ENCODE measurements around the gene EFEMP2.

DNA sequence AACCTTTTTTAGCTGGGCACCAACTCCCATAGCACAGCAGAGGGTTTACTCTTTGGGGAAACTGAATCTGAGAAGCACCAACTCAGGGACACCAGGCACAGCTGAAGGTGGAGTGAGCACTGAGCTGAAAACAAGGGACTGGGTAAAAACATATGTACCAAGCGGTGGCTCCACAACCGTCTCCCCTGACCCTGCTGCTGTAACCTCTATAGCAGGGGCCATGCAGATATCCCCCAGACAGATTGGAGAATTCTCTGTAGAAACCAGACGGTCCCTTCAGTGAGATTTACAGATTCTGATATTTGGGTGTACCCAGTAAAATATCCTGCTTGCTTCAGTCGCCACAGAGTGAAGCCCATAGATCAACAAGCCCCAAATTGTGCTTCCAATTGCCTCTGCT lies 43.1 kb downstream of the EFEMP2 start:
- TF ChIP-seq EZH2 (IDR thresholded peaks at IDR 0.05; ENCODE audit: borderline replicate concordance, low read depth, low read length, severe bottlenecking) (no peak), POLR2A (IDR thresholded peaks at IDR 0.05; ENCODE audit: low read depth, low read length) (no peak), POLR2AphosphoS5 (IDR thresholded peaks at IDR 0.05; ENCODE audit: insufficient read depth, low read depth, low read length) (no peak)
- TF ChIP-seq, protein P1, sequence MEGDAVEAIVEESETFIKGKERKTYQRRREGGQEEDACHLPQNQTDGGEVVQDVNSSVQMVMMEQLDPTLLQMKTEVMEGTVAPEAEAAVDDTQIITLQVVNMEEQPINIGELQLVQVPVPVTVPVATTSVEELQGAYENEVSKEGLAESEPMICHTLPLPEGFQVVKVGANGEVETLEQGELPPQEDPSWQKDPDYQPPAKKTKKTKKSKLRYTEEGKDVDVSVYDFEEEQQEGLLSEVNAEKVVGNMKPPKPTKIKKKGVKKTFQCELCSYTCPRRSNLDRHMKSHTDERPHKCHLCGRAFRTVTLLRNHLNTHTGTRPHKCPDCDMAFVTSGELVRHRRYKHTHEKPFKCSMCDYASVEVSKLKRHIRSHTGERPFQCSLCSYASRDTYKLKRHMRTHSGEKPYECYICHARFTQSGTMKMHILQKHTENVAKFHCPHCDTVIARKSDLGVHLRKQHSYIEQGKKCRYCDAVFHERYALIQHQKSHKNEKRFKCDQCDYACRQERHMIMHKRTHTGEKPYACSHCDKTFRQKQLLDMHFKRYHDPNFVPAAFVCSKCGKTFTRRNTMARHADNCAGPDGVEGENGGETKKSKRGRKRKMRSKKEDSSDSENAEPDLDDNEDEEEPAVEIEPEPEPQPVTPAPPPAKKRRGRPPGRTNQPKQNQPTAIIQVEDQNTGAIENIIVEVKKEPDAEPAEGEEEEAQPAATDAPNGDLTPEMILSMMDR (IDR thresholded peaks at IDR 0.05; ENCODE audit: extremely low read depth in 1 of 2, insufficient read depth in 1 of 2, low read depth in 1 of 2, low read length in 2 of 2), result no peak
